Activated CD8-positive, alpha-beta memory T cell treated with anti-CD3 and anti-CD28 coated beads for 48 hours (primary cell): Measurements from ENCODE around the gene SMTN.
A peak's percentile ranks its signal among the peaks of the same experiment; 100 is the strongest.
"Not testable (repeated sequence)": the region's sequence is repeated elsewhere in the genome, so short reads cannot be mapped to it uniquely, and the experiment has no call there.

ENCODE experiments used
- DNase-seq, 3 experiments: peaks; one replicate each; pipeline ENCODE4 v3.0.0-alpha.2; 2020; ENCODE audit warnings: low read depth in 2 of 3, low spot score in 2 of 3

SMTN gene

DNA sequence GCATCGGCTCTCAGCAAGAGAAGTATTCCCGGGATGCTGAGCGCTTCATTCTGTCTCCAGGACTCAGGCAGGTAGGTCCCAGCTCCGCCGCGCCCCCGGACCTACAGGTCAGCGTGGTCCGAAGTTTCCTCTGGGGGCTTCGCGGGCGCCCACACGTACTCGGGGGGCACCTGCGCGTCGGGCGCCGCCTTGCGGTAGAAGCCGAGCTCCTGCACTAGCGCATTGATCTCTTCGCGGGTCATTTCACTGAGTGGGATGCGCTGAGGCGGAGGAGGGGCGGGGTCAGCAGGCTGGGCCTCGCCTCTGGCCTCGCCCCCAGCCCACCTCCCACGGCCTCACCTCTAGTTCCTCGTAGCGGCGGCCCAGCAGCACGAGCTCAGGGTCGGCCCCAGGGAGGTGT lies 23.8 kb downstream of the SMTN start:
- DNase-seq: no peak

DNA sequence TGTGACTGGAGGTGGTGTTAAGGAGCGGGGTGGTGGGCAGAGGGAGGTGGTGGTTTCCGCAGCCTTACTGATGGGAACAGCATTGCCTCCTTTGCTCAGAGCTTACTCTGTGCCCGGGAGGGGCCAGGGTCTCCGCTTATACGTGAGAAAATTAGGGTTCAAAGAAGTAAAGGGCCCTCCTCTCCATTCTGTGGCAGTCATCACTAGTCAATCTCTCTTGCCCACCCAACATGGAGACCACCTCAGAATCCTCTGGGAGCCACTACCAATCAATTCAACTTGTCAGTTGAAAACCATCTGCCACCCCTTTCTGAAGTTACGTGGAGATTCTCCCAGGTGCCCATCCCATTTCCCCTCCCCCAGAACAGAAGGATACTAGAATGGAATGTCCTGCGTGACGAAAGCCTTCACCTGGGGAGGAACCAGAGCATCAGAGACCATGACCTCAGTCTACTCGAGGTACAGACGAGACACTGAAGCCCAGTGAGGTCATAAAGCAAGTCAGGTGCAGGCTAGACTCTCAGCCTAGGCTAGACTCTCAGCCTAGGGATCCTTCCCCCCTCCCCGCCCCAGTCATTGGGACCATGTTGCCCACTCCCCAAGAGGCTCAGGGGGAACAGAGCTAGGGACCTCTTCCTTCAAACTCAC lies 24.3 kb downstream of the SMTN start:
- no peak for DNase-seq

DNA sequence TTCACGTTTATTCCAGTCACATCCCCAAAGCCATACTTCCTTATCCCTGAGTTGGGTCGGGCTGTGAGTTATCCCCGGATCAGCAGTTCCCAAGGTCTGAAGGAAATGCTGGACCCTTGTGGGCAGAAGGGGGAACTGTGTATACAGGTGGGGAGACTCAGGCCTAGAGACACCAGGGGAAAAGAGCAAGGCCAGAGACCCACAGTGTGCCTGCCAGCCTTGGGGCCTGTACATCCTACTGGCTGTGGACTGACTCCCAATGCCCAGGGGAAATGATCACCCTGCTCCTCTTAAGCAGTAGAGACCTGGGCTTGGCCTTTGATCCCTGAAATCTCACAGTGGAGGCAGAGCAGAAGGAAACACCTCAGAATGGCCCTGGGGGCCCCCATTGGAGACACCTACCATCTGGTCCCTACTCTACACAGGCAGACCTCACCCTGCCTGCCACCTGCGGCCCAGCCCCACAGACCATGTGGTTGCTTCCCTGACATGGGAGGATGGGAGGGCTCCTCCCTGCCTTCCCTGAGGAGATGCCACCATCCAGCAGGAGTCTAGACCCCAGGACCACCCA lies 25.0 kb downstream of the SMTN start:
- DNase-seq: no peak

GRCh38 chr22:31106731-31107177 lies 25.6 kb downstream of the SMTN start:
- no peak for DNase-seq

GRCh38 chr22:31107178-31107893 lies 26.2 kb downstream of the SMTN start, which contains the start of gene SELENOM:
TSS of gene SELENOM (minus strand) at chr22:31107568. CDS start at chr22:31107505, 63 bp downstream.
- peak; percentile 60 to 77 (median 69) for DNase-seq

DNA sequence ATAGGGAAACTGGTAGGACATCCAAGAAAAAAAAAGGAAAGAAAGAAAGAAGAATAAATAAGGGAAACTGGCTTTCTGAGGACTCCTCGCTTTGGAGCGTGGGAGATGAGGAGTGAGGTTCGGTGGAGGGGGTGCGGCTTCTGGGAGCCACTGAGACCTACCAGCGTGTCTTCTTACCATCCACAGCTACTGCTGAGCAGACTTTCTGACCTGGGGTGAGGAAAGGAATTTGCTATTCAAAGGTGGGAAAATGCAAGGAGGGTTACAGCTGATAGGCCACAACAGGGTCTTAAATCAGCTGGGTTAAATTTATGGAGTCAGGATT lies 26.7 kb downstream of the SMTN start:
- DNase-seq: no peak

DNA sequence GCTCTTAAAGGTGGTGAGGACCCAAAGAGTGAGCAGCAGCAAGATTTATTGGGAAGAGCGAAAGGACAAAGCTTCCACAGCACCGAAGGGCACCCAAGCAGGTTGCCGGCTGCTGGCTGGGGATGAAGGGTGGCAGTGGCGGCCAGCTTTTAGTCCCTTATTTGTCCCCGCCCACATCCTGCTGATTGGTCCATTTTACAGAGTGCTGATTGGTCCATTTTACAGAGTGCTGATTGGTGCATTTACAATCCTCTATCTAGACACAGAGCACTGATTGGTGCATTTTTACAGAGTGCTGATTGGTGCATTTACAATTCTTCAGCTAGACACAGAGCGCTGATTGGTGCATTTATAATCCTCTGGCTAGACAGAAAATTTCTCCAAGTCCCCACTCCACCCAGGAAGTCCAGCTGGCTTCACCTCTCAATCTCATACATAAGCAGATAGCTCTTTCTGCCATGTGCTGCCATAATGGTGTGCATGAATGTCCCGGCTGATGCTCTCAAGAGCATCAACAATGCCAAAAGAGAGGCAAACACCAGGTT lies 31.5 kb downstream of the SMTN start:
- not testable (repeated sequence) for DNase-seq

DNA sequence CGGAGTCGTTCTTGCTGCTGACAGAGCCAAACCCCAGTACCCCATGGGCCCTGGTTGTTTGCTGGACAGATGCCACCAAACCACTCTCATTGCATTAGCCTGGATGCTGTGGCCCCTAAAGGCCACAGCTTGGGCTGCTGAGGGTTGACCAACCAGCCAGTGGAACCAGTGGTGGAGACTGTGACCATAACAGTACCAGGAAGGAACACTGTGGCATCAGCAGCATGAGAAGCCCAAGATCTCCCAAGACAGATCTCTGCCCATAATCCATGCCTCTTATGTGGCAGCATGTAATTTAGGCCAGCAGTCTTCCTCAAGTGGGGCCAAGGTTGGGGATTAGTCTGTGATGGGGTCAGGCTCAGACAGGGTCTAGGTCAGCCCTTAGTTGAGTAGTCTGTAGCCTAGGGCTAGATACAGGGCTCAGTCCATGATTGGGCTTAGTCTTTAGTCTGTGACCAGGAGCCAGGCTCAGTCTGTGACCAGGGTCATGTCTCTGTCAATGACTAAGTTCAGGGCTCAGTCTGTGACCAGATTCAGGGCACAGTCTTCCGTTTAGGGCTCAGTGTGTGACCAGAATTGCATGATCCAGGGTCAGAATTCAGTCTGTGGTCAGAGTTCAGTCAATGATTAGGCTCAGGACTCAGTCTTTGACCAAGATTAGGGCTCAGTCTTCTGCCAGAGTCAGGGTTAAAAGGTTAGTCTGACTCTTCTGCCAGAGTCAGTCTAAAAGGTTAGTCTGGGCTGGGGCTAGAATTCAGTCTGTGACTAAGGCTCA lies 37.1 kb downstream of the SMTN start:
- DNase-seq: no peak

GRCh38 chr22:31119026-31119717 lies 38.1 kb downstream of the SMTN start:
- DNase-seq: no peak

DNA sequence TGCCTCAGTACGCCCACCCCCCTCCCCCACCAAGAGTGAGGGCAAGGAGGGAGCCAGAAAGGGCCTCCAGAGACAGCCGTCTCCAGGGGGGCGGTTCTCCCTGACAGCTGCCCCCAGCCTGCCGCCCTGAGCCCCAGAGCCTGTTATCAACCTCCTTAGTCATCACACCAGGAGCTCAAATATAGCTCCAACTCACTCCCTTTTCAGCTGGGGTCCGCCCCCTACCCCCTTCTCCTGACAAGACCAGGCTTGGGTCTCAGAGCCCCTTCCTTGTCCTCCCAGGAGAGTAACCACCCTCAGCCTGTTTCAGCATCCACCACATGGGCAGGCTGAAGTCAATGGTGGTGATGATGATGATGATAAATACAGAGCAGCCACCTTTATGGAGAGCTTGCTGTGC lies 39.1 kb downstream of the SMTN start:
- no peak for DNase-seq

DNA sequence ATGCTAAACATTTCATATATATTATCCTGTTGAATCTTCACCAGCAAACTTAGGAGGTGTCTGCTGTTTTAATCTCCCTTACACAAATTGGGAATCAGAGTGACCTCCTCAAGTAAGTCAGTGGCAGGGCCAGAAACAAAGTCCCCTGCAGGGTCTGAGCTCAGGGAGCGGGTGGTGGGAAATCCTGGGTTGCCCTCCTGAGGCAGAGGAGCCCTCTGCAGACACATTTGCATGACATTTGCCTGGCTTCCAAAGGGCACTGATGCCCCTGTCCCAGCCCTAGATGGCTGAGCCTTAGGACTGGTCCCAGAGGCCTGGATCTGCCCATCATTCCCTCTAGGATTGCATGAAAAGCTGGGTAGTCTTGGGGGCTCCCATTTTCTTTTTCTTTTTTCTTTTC lies 39.5 kb downstream of the SMTN start:
- DNase-seq: no peak

DNA sequence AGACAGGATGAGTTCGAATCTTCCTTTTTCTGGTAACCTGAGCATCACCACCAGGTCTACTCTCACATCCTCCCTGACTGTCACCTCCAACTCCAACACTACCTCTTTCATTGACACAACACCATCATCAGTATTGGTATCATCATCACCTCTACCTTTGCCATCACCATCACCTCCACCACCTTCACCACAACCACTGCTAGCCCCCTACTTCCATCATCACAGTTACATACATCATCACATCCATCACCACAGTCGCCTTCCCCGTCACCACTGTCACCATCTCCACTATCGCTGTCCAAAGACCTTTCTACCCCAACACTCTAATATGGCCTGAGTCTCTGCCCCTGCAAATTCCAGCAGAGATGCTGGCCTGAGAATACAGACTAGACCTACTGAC lies 40.3 kb downstream of the SMTN start:
- no peak for DNase-seq

DNA sequence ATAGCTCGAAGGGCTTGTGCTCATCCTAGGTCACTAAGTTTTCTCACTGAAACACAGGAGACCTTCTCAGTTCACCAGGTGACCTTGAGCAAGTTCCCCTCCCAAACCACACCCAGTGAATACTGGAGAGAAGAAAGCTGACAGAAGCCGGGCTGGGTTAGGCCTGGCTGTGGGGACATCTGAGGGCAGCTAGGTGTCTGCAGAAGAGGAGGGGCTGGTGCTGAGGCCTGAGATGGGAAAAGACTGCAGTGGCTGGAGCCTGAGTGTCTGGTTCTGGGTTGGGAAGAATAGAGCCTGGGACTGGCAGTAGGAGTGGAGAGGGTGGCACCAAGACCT lies 41.0 kb downstream of the SMTN start:
- no peak for DNase-seq

- DNase-seq: no peak
Measured at GRCh38 chr22:31122532-31123291, 41.6 kb downstream of the SMTN start, which contains the start of gene INPP5J. TSS of gene INPP5J (plus strand) at chr22:31122966. CDS start at chr22:31123015, 49 bp downstream.

GRCh38 chr22:31123292-31123602 lies 42.1 kb downstream of the SMTN start:
- no peak for DNase-seq

DNA sequence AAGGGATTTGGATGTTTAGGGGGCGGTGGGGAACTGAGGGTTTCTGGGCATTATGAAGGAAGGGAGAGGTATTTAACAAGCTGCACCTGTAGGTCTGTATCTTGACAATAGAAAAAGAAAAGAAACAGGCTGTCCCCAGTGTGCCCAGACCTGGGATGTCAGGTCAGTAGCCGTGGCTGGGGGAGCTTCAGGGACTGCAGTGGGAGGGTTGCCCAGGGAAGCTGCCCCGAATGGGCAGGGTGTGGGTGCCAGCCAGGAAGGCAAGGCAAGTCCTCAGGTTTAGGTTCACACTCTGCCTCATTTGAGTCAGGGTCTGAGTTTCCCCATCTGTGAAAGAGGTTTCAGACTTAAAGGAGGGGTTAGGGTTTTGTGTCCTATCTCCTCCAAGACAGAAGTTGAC lies 43.2 kb downstream of the SMTN start:
- no peak for DNase-seq

DNA sequence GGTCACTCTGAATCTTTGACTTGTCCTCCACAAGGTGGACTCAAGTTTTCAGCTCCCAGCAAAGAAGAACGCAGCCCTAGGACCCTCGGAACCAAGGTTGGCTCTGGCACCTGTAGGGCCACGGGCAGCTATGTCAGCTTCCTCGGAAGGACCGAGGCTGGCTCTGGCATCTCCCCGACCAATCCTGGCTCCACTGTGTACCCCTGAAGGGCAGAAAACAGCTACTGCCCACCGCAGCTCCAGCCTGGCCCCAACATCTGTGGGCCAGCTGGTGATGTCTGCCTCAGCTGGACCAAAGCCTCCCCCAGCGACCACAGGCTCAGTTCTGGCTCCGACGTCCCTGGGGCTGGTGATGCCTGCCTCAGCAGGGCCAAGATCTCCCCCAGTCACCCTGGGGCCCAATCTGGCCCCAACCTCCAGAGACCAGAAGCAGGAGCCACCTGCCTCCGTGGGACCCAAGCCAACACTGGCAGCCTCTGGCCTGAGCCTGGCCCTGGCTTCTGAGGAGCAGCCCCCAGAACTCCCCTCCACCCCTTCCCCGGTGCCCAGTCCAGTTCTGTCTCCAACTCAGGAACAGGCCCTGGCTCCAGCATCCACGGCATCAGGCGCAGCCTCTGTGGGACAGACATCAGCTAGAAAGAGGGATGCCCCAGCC lies 43.8 kb downstream of the SMTN start:
- DNase-seq: no peak

GRCh38 chr22:31125521-31126117 lies 44.5 kb downstream of the SMTN start:
- no peak for DNase-seq

GRCh38 chr22:31126128-31126868 lies 45.2 kb downstream of the SMTN start:
- DNase-seq: no peak
